Rectal smooth muscle tissue (tissue), 1 donor: ENCODE results near the gene NCAPG2.

Experiments
- H3K27ac ChIP-seq: one replicate; pipeline ENCODE4 v1.7.0; 2013; ENCODE audit warnings: low read depth, low read length, inconsistent platforms
- H3K27me3 ChIP-seq: one replicate; pipeline ENCODE4 v1.7.0; 2013; ENCODE audit warnings: low read length; ENCODE audit not compliant: control insufficient read depth, insufficient read depth
- H3K36me3 ChIP-seq: one replicate; pipeline ENCODE4 v1.7.0; 2013; ENCODE audit warnings: low read length; ENCODE audit not compliant: control insufficient read depth, insufficient read depth
- H3K4me1 ChIP-seq: one replicate; pipeline ENCODE4 v1.7.0; 2013; ENCODE audit warnings: low read length; ENCODE audit not compliant: control insufficient read depth, insufficient read depth
- H3K4me3 ChIP-seq: one replicate; pipeline ENCODE4 v1.7.0; 2013; ENCODE audit warnings: low read length
- H3K9ac ChIP-seq: one replicate; pipeline ENCODE4 v1.7.0; 2013; ENCODE audit warnings: low read length

Gene NCAPG2

GRCh38 chr7:158704524-158705233, at the start of gene NCAPG2:
Gene NCAPG2, minus strand, starts transcription at chr7:158704804. Its CDS starts 2,905 bp downstream, at chr7:158701899.
- no peaks in the 10 kb centered on the region for H3K36me3 ChIP-seq
- H3K4me1 ChIP-seq, result no peaks in the 10 kb centered on the region
- H3K27ac ChIP-seq, result peak within 1 kb of the TSS; percentile 85
- no peaks in the 10 kb centered on the region for H3K27me3 ChIP-seq
- H3K9ac ChIP-seq, result peak within 1 kb of the TSS; percentile 42
- peak within 1 kb of the TSS; percentile 80 for H3K4me3 ChIP-seq

GRCh38 chr7:158753900-158754299, 49.3 kb upstream of the NCAPG2 start:
- H3K36me3 ChIP-seq, result peaks cover 9% of the 10 kb centered on the region
- H3K4me1 ChIP-seq, result no peaks in the 10 kb centered on the region
- no peaks in the 10 kb centered on the region for H3K27me3 ChIP-seq
- H3K4me3 ChIP-seq, result no peak overlapping the region
- no peak overlapping the region for H3K27ac ChIP-seq
- H3K9ac ChIP-seq, result no peak overlapping the region

- Histone ChIP-seq H3K4me3 (no peak overlapping the region), H3K27me3 (no peaks in the 10 kb centered on the region), H3K27ac (no peak overlapping the region), H3K9ac (no peak overlapping the region), H3K36me3 (peaks cover 3% of the 10 kb centered on the region), H3K4me1 (no peaks in the 10 kb centered on the region)
These were observed 47.1 kb upstream of the NCAPG2 start for GRCh38 chr7:158751751-158752150.

- Histone ChIP-seq H3K27me3 (no peaks in the 10 kb centered on the region), H3K9ac (no peak overlapping the region), H3K36me3 (peaks cover 3% of the 10 kb centered on the region), H3K4me1 (no peaks in the 10 kb centered on the region), H3K27ac (no peak overlapping the region), H3K4me3 (no peak overlapping the region)
These were observed 46.6 kb upstream of the NCAPG2 start for GRCh38 chr7:158751199-158751598.

GRCh38 chr7:158750702-158751101, 46.1 kb upstream of the NCAPG2 start:
- Histone ChIP-seq H3K27ac (no peak overlapping the region), H3K4me3 (no peak overlapping the region), H3K9ac (no peak overlapping the region), H3K27me3 (no peaks in the 10 kb centered on the region), H3K4me1 (no peaks in the 10 kb centered on the region), H3K36me3 (peaks cover 3% of the 10 kb centered on the region)

- Histone ChIP-seq H3K4me3 (no peak overlapping the region), H3K27me3 (no peaks in the 10 kb centered on the region), H3K36me3 (peaks cover 7% of the 10 kb centered on the region), H3K27ac (no peak overlapping the region), H3K4me1 (no peaks in the 10 kb centered on the region), H3K9ac (no peak overlapping the region)
These were observed 44.8 kb upstream of the NCAPG2 start for GRCh38 chr7:158749396-158749795.

GRCh38 chr7:158748335-158748734, 43.7 kb upstream of the NCAPG2 start:
- Histone ChIP-seq H3K36me3 (peaks cover 7% of the 10 kb centered on the region), H3K27ac (no peak overlapping the region), H3K4me1 (no peaks in the 10 kb centered on the region), H3K9ac (no peak overlapping the region), H3K27me3 (no peaks in the 10 kb centered on the region), H3K4me3 (no peak overlapping the region)

- Histone ChIP-seq H3K9ac (no peak overlapping the region), H3K4me1 (no peaks in the 10 kb centered on the region), H3K36me3 (peaks cover 7% of the 10 kb centered on the region), H3K4me3 (no peak overlapping the region), H3K27ac (no peak overlapping the region), H3K27me3 (no peaks in the 10 kb centered on the region)
These were observed 42.8 kb upstream of the NCAPG2 start for GRCh38 chr7:158747408-158747807.

GRCh38 chr7:158746957-158747356, 42.4 kb upstream of the NCAPG2 start:
- Histone ChIP-seq H3K27me3 (no peaks in the 10 kb centered on the region), H3K27ac (no peak overlapping the region), H3K4me3 (no peak overlapping the region), H3K9ac (no peak overlapping the region), H3K4me1 (no peaks in the 10 kb centered on the region), H3K36me3 (peaks cover 7% of the 10 kb centered on the region)

GRCh38 chr7:158745057-158745715, 40.6 kb upstream of the NCAPG2 start:
- H3K36me3 ChIP-seq, result peaks cover 7% of the 10 kb centered on the region
- H3K27me3 ChIP-seq, result no peaks in the 10 kb centered on the region

GRCh38 chr7:158744070-158744469, 39.5 kb upstream of the NCAPG2 start:
- Histone ChIP-seq H3K4me1 (peaks cover 21% of the 10 kb centered on the region), H3K9ac (no peak overlapping the region), H3K4me3 (no peak overlapping the region), H3K27ac (no peak overlapping the region), H3K27me3 (no peaks in the 10 kb centered on the region), H3K36me3 (peaks cover 13% of the 10 kb centered on the region)

More at GRCh38 chr7:158745057-158745715, 40.6 kb upstream of the NCAPG2 start:
- Histone ChIP-seq H3K4me3 (no peak overlapping the region), H3K9ac (no peak overlapping the region), H3K4me1 (peaks cover 14% of the 10 kb centered on the region), H3K27ac (no peak overlapping the region)

- Histone ChIP-seq H3K9ac (no peak overlapping the region), H3K27ac (no peak overlapping the region), H3K36me3 (peaks cover 10% of the 10 kb centered on the region)
These were observed 38.6 kb upstream of the NCAPG2 start for GRCh38 chr7:158743219-158743618.

More at GRCh38 chr7:158743219-158743618, 38.6 kb upstream of the NCAPG2 start:
- H3K27me3 ChIP-seq, result no peaks in the 10 kb centered on the region
- peaks cover 21% of the 10 kb centered on the region for H3K4me1 ChIP-seq
- H3K4me3 ChIP-seq, result no peak overlapping the region
